Endothelial cell (in vitro differentiated cells): ENCODE measurements around the gene CEACAM5. TPM values are rescaled to one million over a fixed set of nuclear protein-coding genes. Genes with fewer than 3 reads are reported as not detected.
"Not testable (repeated sequence)": the region's sequence is repeated elsewhere in the genome, so short reads cannot be mapped to it uniquely, and the experiment has no call there.

Experiments
- DNase-seq: peaks from one replicate; pipeline ENCODE4 v3.0.0; 2021; ENCODE audit warnings: low spot score
- H3K27ac Mint-ChIP-seq: one replicate; pipeline ENCODE4 v1.8.0; 2021; ENCODE audit warnings: mixed read lengths, inconsistent platforms; ENCODE audit not compliant: unreplicated experiment
- H3K27me3 Mint-ChIP-seq: one replicate; pipeline ENCODE4 v1.8.0; 2021; ENCODE audit warnings: mild to moderate bottlenecking, moderate library complexity, mixed read lengths, inconsistent platforms; ENCODE audit not compliant: unreplicated experiment
- H3K36me3 Mint-ChIP-seq: one replicate; pipeline ENCODE4 v1.8.0; 2021; ENCODE audit warnings: mild to moderate bottlenecking, low read depth, mixed read lengths, inconsistent platforms; ENCODE audit not compliant: unreplicated experiment
- H3K4me1 Mint-ChIP-seq: one replicate; pipeline ENCODE4 v1.8.0; 2021; ENCODE audit warnings: mild to moderate bottlenecking, mixed read lengths, inconsistent platforms; ENCODE audit not compliant: unreplicated experiment
- H3K4me3 Mint-ChIP-seq: one replicate; pipeline ENCODE4 v1.8.0; 2021; ENCODE audit warnings: mild to moderate bottlenecking, mixed read lengths, inconsistent platforms; ENCODE audit not compliant: unreplicated experiment
- H3K9me3 Mint-ChIP-seq: one replicate; pipeline ENCODE4 v1.8.0; 2021; ENCODE audit warnings: mixed read lengths, inconsistent platforms; ENCODE audit not compliant: unreplicated experiment
- total RNA-seq: library from RNA; stranded (reverse); fragmentation: NEBNext Ultra II Directional; extraction: Animal tissue kit (Norgen Biotek cat#: 25700); gene quantifications from one replicate; pipeline ENCODE4 v1.2.1, GENCODE V29; 2021; ENCODE audit not compliant: unreplicated experiment
- TF ChIP-seq, protein P1 (sequence below): fragments of 200-600 bp; sonication (generic); IDR thresholded peaks from one replicate; pipeline ENCODE4 v1.5.0; 2021; ENCODE audit warnings: antibody characterized with exemption; ENCODE audit not compliant: unreplicated experiment

The CEACAM5 gene
- total RNA-seq, 1 donor from 2014 or later, result not detected

DNA sequence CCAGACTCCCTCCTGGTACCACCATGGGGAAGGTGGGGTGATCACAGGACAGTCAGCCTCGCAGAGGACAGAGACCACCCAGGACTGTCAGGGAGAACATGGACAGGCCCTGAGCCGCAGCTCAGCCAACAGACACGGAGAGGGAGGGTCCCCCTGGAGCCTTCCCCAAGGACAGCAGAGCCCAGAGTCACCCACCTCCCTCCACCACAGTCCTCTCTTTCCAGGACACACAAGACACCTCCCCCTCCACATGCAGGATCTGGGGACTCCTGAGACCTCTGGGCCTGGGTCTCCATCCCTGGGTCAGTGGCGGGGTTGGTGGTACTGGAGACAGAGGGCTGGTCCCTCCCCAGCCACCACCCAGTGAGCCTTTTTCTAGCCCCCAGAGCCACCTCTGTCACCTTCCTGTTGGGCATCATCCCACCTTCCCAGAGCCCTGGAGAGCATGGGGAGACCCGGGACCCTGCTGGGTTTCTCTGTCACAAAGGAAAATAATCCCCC, 505 bp upstream of the CEACAM5 start:
- H3K4me3 Mint-ChIP-seq, result no peak overlapping the region
- DNase-seq, result no peak
- H3K4me1 Mint-ChIP-seq, result no peaks in the 10 kb centered on the region
- H3K27ac Mint-ChIP-seq, result no peak overlapping the region
- H3K36me3 Mint-ChIP-seq, result no peaks in the 10 kb centered on the region
- TF ChIP-seq, protein P1, sequence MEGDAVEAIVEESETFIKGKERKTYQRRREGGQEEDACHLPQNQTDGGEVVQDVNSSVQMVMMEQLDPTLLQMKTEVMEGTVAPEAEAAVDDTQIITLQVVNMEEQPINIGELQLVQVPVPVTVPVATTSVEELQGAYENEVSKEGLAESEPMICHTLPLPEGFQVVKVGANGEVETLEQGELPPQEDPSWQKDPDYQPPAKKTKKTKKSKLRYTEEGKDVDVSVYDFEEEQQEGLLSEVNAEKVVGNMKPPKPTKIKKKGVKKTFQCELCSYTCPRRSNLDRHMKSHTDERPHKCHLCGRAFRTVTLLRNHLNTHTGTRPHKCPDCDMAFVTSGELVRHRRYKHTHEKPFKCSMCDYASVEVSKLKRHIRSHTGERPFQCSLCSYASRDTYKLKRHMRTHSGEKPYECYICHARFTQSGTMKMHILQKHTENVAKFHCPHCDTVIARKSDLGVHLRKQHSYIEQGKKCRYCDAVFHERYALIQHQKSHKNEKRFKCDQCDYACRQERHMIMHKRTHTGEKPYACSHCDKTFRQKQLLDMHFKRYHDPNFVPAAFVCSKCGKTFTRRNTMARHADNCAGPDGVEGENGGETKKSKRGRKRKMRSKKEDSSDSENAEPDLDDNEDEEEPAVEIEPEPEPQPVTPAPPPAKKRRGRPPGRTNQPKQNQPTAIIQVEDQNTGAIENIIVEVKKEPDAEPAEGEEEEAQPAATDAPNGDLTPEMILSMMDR, result no peak
- H3K27me3 Mint-ChIP-seq, result peaks cover 13% of the 10 kb centered on the region
- peaks cover 3% of the 10 kb centered on the region for H3K9me3 Mint-ChIP-seq

DNA sequence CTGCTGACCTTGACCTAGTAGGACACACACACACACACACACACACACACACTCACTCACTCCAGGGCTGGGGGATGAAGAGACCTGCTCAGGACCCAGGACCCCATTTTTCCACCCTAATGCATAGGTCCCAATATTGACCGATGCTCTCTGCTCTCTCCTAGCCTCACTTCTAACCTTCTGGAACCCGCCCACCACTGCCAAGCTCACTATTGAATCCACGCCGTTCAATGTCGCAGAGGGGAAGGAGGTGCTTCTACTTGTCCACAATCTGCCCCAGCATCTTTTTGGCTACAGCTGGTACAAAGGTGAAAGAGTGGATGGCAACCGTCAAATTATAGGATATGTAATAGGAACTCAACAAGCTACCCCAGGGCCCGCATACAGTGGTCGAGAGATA, 1.1 kb downstream of the CEACAM5 start:
- H3K9me3 Mint-ChIP-seq, DNase-seq, H3K36me3 Mint-ChIP-seq, H3K4me3 Mint-ChIP-seq, H3K27ac Mint-ChIP-seq, H3K4me1 Mint-ChIP-seq: not testable (repeated sequence)
- H3K27me3 Mint-ChIP-seq, result peaks cover 12% of the 10 kb centered on the region

DNA sequence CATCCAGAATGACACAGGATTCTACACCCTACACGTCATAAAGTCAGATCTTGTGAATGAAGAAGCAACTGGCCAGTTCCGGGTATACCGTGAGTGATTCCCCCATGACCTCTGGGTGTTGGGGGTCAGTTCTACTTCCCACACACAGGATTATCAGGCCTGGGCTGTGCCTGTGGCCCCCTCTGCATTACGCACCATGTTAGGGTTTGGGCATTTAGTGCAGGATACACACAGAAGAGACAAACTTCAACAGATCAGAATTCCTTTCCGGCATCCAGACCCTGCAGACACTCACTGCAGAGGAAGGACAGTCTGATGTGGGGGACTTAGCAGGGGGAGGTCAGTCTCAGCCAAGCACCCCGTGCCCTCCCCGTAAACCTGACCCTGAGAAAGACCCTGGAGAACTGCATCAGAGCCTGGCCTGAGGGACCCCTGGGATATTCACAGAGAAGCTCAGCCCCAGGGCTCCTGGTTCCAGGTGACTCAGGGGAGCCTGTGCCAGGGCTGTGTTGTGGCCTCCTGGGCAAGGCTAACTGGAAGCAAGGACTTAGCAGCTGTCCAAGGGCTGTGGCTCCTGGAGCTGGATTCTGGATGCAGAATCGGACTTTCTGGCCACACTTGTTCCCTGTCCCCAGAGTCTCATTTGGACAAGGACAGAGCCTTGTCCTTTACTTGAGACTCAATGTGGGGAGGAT, 1.7 kb downstream of the CEACAM5 start:
- no peak overlapping the region for H3K4me3 Mint-ChIP-seq
- no peak for DNase-seq
- H3K27me3 Mint-ChIP-seq, result peaks cover 9% of the 10 kb centered on the region
- no peaks in the 10 kb centered on the region for H3K36me3 Mint-ChIP-seq
- no peak overlapping the region for H3K27ac Mint-ChIP-seq
- peaks cover 3% of the 10 kb centered on the region for H3K9me3 Mint-ChIP-seq
- H3K4me1 Mint-ChIP-seq, result no peaks in the 10 kb centered on the region
- TF ChIP-seq, protein P1, result no peak

DNA sequence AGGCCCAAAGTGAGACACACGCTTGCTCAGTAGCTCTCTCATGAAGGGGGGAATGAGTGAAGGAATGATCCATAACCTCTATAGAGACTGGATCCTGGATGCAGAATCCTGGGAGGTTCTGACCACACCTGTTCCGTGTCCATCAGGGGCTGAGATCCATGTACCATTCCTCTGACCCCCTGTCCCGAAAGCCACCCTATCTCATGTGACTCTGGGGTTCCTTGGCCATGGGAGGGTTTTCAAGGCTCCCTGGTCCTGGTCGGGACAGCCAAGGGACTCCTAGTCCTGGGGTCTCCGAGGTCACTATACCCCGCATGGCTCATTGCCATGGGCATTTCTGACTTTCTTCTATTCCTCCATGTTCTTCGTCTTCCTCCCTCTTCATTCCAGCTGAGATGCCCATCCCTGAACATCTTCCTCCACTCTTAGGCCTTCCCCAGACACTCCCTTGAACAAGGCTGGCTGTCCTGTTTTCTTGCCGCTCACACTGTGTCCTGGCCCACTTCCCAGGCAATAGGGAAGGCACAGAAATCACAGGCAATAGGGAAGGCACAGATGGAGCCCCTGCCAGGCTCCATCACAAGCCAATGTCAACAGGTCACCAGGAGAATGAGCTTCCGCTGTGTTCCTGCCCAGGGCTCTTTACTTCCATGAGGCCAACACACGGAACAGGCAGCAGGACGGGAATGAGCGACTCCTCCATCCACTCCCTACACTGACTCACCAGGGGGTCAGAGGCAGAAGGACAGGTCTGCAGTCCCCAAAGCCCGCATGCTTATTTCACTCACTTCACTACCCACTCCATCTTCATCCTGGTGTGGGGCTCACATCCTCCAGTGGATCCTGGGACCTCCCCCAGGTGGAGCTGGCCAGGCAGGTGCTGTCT, 3.2 kb downstream of the CEACAM5 start:
- peaks cover 6% of the 10 kb centered on the region for H3K27me3 Mint-ChIP-seq
- TF ChIP-seq, protein P1, result no peak
- no peaks in the 10 kb centered on the region for H3K36me3 Mint-ChIP-seq
- peaks cover 3% of the 10 kb centered on the region for H3K9me3 Mint-ChIP-seq
- DNase-seq, result no peak
- H3K4me3 Mint-ChIP-seq, result no peak overlapping the region
- H3K27ac Mint-ChIP-seq, result no peak overlapping the region
- H3K4me1 Mint-ChIP-seq, result no peaks in the 10 kb centered on the region

DNA sequence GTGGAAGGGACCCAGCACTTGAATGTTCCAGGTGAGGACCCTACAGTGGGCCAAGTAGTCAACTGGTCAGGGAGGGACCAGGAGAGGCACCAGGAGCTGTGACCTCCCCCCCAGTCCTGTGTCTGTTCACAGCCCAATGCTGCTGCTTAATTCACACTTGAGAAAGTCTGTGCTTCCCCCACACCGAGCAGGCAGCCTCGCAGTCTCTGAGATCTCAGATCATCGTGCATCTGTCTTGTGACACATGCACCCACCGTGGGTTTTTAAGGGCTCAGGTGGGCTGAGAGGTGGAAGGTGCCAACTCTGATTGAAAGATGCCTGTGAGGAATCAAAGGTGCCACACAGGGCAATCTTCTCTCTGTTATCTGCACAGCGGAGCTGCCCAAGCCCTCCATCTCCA, 6.2 kb downstream of the CEACAM5 start:
- DNase-seq, result no peak

More for the DNA sequence above, 6.2 kb downstream of the CEACAM5 start:
- Mint-ChIP-seq H3K4me3 (no peak overlapping the region), H3K27ac (no peak overlapping the region), H3K27me3 (no peaks in the 10 kb centered on the region), H3K9me3 (peaks cover 3% of the 10 kb centered on the region), H3K4me1 (no peaks in the 10 kb centered on the region), H3K36me3 (no peaks in the 10 kb centered on the region)
- TF ChIP-seq, protein P1, result no peak
